ENCODE data around the gene WWOX.

DNA sequence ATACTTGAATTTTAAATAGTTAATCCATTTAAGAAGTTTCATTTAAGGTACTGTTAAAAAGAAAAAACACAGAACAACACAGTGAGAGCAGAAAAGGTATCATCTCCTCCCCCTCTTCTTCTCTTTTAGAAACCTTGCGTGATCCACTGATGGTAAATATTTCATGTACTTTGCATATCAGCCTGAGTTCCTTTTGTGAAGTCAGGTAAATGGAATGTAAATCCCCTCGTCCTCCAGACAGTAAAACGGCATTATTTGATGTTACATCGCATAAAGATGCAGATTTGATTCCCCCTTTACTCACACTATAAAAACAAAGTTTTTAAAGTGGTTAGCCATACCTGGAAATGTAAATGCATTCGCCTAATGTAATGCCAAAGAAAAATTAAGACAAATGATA lies 234.4 kb downstream of the WWOX start:
- TF ChIP-seq POLR2AphosphoS5 (IDR thresholded peaks at IDR 0.05; ENCODE audit: low read depth, low read length) (no peak), ZNF333 (CRISPR knock-in tag; IDR thresholded peaks at IDR 0.05; ENCODE audit: borderline replicate concordance) (no peak), ZNF773 (CRISPR knock-in tag; IDR thresholded peaks at IDR 0.05; ENCODE audit: borderline replicate concordance) (no peak), FOSL2 (CRISPR knock-in tag; IDR thresholded peaks at IDR 0.05) (no peak), ZNF746 (CRISPR knock-in tag; IDR thresholded peaks at IDR 0.05) (no peak)
- TF ChIP-seq, protein P1, sequence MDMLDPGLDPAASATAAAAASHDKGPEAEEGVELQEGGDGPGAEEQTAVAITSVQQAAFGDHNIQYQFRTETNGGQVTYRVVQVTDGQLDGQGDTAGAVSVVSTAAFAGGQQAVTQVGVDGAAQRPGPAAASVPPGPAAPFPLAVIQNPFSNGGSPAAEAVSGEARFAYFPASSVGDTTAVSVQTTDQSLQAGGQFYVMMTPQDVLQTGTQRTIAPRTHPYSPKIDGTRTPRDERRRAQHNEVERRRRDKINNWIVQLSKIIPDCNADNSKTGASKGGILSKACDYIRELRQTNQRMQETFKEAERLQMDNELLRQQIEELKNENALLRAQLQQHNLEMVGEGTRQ (IDR thresholded peaks at IDR 0.05; ENCODE audit: low read depth, low read length), result no peak
- TF ChIP-seq, protein P1 (CRISPR knock-in tag; IDR thresholded peaks at IDR 0.05; ENCODE audit: borderline replicate concordance), result no peak
- TF ChIP-seq, protein P2, sequence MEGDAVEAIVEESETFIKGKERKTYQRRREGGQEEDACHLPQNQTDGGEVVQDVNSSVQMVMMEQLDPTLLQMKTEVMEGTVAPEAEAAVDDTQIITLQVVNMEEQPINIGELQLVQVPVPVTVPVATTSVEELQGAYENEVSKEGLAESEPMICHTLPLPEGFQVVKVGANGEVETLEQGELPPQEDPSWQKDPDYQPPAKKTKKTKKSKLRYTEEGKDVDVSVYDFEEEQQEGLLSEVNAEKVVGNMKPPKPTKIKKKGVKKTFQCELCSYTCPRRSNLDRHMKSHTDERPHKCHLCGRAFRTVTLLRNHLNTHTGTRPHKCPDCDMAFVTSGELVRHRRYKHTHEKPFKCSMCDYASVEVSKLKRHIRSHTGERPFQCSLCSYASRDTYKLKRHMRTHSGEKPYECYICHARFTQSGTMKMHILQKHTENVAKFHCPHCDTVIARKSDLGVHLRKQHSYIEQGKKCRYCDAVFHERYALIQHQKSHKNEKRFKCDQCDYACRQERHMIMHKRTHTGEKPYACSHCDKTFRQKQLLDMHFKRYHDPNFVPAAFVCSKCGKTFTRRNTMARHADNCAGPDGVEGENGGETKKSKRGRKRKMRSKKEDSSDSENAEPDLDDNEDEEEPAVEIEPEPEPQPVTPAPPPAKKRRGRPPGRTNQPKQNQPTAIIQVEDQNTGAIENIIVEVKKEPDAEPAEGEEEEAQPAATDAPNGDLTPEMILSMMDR (CRISPR knock-in tag; IDR thresholded peaks at IDR 0.05), result no peak
- TF ChIP-seq, protein P3, sequence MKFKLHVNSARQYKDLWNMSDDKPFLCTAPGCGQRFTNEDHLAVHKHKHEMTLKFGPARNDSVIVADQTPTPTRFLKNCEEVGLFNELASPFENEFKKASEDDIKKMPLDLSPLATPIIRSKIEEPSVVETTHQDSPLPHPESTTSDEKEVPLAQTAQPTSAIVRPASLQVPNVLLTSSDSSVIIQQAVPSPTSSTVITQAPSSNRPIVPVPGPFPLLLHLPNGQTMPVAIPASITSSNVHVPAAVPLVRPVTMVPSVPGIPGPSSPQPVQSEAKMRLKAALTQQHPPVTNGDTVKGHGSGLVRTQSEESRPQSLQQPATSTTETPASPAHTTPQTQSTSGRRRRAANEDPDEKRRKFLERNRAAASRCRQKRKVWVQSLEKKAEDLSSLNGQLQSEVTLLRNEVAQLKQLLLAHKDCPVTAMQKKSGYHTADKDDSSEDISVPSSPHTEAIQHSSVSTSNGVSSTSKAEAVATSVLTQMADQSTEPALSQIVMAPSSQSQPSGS (CRISPR knock-in tag; IDR thresholded peaks at IDR 0.05), result no peak
- TF ChIP-seq, protein P4, sequence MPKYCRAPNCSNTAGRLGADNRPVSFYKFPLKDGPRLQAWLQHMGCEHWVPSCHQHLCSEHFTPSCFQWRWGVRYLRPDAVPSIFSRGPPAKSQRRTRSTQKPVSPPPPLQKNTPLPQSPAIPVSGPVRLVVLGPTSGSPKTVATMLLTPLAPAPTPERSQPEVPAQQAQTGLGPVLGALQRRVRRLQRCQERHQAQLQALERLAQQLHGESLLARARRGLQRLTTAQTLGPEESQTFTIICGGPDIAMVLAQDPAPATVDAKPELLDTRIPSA (CRISPR knock-in tag; IDR thresholded peaks at IDR 0.05; ENCODE audit: borderline replicate concordance), result no peak
